IMR-90 (cell line): ENCODE measurements around the gene TMEM176A.

Experiments
- ELK1 ChIP-seq: fragments of 150-350 bp; IDR thresholded peaks from 2 replicates; pipeline ENCODE4 v1.6.1; 2016; ENCODE audit warnings: low read depth, mild to moderate bottlenecking, low read length, moderate library complexity, borderline replicate concordance
- MXI1 ChIP-seq: IDR thresholded peaks from 2 replicates; pipeline ENCODE4 v1.6.1; 2012; ENCODE audit warnings: low read depth, mild to moderate bottlenecking, low read length, moderate library complexity, borderline replicate concordance
- POLR2A ChIP-seq: IDR thresholded peaks from 2 replicates; pipeline ENCODE4 v1.6.1; 2012; ENCODE audit warnings: mild to moderate bottlenecking, low read depth, low read length
- RCOR1 ChIP-seq: IDR thresholded peaks from 2 replicates; pipeline ENCODE4 v1.6.1; 2012; ENCODE audit warnings: mild to moderate bottlenecking, low read length, improper control_type of control experiment; ENCODE audit not compliant: insufficient replicate concordance
- TF ChIP-seq, protein P1 (sequence below): conservative IDR thresholded peaks from 2 replicates; pipeline ENCODE4 v1.5.1; 2012; ENCODE audit warnings: mild to moderate bottlenecking, low read depth, low read length, improper control_type of control experiment

DNA sequence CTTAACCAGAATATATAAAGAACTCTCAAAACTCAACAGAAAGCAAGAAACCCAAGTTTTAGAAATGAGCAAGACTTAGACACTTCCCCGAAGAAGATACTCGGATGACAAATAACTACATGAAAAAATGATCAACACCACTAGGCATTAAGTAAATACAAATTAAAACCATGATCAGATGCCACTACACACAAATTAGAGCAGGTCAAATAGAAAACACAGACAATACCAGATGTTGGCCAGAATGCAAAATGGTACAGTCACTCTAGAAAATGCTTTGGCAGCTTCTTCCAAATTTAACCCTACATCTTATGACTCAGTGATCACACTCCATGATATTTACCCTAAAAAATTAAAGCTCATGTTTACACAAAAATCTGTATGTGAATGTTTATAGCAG is 18.4 kb downstream of the TMEM176A start:
- TF ChIP-seq, protein P1, sequence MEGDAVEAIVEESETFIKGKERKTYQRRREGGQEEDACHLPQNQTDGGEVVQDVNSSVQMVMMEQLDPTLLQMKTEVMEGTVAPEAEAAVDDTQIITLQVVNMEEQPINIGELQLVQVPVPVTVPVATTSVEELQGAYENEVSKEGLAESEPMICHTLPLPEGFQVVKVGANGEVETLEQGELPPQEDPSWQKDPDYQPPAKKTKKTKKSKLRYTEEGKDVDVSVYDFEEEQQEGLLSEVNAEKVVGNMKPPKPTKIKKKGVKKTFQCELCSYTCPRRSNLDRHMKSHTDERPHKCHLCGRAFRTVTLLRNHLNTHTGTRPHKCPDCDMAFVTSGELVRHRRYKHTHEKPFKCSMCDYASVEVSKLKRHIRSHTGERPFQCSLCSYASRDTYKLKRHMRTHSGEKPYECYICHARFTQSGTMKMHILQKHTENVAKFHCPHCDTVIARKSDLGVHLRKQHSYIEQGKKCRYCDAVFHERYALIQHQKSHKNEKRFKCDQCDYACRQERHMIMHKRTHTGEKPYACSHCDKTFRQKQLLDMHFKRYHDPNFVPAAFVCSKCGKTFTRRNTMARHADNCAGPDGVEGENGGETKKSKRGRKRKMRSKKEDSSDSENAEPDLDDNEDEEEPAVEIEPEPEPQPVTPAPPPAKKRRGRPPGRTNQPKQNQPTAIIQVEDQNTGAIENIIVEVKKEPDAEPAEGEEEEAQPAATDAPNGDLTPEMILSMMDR: no peak
- no peak for TF ChIP-seq ELK1
- TF ChIP-seq POLR2A: no peak
- TF ChIP-seq MXI1: no peak
- no peak for TF ChIP-seq RCOR1
